ENCODE data around the gene ETS1.

Gene ETS1

GRCh38 chr11:128482512-128483191, 104.7 kb downstream of the ETS1 start:
- Mint-ChIP-seq H3K27me3 (no peaks in the 10 kb centered on the region), H3K4me1 (ENCODE audit: low read depth) (peaks cover 99% of the 10 kb centered on the region), H3K27ac (peak overlapping the region; percentile 97), H3K4me3 (peak overlapping the region; percentile 82), H3K36me3 (ENCODE audit: low read depth) (peaks cover 96% of the 10 kb centered on the region), H3K9me3 (no peaks in the 10 kb centered on the region)

DNA sequence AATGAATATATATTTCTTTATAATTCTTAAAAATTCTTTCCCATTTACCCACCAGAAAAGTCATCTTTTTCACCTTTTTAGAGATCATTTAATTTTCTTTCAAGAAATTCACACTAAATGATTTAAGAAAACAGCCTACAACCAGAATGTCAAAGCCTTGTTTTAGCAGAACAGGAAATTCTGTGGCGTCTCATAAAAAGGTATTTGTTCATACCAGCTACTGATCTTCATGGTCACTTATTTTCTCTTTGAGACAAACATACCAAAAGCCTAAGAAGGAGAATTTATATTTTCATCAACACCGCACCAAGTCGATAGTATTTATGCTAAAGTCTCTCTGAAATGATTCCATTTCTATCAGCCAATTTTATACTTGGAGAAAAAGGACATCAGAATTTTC, 105.3 kb downstream of the ETS1 start:
- H3K27ac Mint-ChIP-seq, result peak overlapping the region; percentile 97
- peaks cover 98% of the 10 kb centered on the region for H3K36me3 Mint-ChIP-seq (ENCODE audit: low read depth)
- no peaks in the 10 kb centered on the region for H3K27me3 Mint-ChIP-seq
- no peaks in the 10 kb centered on the region for H3K9me3 Mint-ChIP-seq
- H3K4me1 Mint-ChIP-seq (ENCODE audit: low read depth), result peaks cover 99% of the 10 kb centered on the region
- H3K4me3 Mint-ChIP-seq, result peak overlapping the region; percentile 82

DNA sequence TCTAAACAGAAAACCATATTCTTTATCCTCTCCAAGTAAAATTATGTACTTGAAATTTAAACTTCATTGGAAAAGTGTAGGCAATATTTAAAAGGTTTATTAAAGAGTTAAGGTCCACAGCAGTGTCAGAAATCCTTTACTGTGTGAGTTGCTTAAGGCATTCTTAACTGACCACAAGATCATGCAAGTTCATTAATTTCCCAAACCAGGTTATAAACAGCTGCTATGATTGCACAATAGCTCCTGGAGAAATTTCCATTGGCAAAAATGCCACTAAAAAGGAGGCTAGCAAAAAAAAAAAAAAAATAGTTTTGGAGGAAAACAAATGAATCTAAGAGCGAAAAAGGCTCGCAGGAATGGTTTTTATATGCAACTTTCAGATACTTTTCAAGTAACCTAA, 106.2 kb downstream of the ETS1 start:
- Mint-ChIP-seq H3K27ac (peak overlapping the region; percentile 97), H3K4me1 (ENCODE audit: low read depth) (peaks cover 99% of the 10 kb centered on the region), H3K27me3 (no peaks in the 10 kb centered on the region), H3K9me3 (no peaks in the 10 kb centered on the region), H3K4me3 (peak overlapping the region; percentile 82), H3K36me3 (ENCODE audit: low read depth) (peaks cover 98% of the 10 kb centered on the region)

- peak overlapping the region; percentile 82 for H3K4me3 Mint-ChIP-seq
- no peaks in the 10 kb centered on the region for H3K9me3 Mint-ChIP-seq
- H3K27ac Mint-ChIP-seq, result peak overlapping the region; percentile 97
- H3K4me1 Mint-ChIP-seq (ENCODE audit: low read depth), result peaks cover 99% of the 10 kb centered on the region
- no peaks in the 10 kb centered on the region for H3K27me3 Mint-ChIP-seq
- peaks cover 98% of the 10 kb centered on the region for H3K36me3 Mint-ChIP-seq (ENCODE audit: low read depth)
Observed at GRCh38 chr11:128480665-128481064, 106.7 kb downstream of the ETS1 start.

DNA sequence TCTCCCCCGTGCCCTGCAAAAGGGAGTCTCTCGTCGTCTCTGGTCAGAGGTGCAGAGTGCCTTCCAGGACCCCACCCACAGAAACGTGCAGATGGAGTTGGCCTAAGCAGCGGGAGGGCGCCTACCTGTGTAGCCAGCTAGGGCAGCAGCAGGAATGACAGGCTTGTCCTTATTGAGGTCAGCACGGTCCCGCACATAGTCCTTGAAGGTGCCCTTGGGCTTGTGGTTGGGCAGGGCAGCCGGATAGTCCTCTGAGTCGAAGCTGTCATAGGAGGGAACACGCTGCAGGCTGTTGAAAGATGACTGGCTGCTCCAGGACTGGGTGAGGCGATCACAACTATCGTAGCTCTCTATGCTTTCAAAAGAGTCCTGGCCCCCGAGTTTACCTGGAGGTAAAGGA, 107.3 kb downstream of the ETS1 start:
- Mint-ChIP-seq H3K9me3 (no peaks in the 10 kb centered on the region), H3K36me3 (ENCODE audit: low read depth) (peaks cover 95% of the 10 kb centered on the region), H3K4me1 (ENCODE audit: low read depth) (peaks cover 99% of the 10 kb centered on the region), H3K4me3 (peak overlapping the region; percentile 82), H3K27ac (peak overlapping the region; percentile 97), H3K27me3 (no peaks in the 10 kb centered on the region)

DNA sequence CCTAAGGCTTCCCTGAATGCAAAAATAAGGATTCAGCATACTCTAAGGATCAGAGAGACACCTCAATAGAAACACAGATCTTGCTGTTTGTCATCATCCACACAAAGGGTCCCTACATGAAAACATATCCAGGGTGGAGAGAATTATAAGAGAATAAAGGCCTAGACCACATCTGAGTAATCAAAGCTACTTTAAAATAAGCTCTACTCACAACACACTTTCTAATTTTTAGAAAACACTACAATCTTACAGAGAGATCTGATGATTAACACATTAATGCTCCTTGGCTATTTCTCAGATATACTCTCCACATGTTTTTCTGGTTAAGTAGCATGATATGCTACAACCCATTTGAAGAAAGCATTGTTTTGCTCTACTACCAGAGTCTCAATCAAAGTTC, 108.2 kb downstream of the ETS1 start:
- peaks cover 95% of the 10 kb centered on the region for H3K36me3 Mint-ChIP-seq (ENCODE audit: low read depth)
- peaks cover 99% of the 10 kb centered on the region for H3K4me1 Mint-ChIP-seq (ENCODE audit: low read depth)
- H3K4me3 Mint-ChIP-seq, result peak overlapping the region; percentile 82
- no peaks in the 10 kb centered on the region for H3K27me3 Mint-ChIP-seq
- peak overlapping the region; percentile 97 for H3K27ac Mint-ChIP-seq
- no peaks in the 10 kb centered on the region for H3K9me3 Mint-ChIP-seq

DNA sequence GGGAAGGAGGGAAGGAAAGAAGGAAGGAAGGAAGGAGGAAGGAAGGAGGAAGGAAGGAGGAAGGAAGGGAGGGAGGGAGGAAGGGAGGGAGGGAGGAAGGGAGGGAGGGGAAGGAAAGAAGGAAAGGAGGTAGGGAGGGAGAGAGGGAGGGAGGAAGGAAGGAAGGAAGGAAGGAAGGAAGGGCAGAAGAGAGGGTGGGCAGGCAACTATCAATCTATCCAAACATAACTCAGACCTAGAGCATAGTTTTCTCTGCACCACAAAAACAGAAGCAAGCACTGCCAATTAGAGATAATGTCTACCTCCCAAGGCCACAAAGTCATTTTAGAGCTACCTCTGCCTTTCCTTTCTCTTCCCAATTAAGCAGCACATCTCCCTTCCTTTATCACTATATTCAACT, 109.1 kb downstream of the ETS1 start:
- H3K27ac Mint-ChIP-seq, result peak overlapping the region; percentile 97
- H3K9me3 Mint-ChIP-seq, result no peaks in the 10 kb centered on the region
- H3K27me3 Mint-ChIP-seq, result no peaks in the 10 kb centered on the region
- peaks cover 95% of the 10 kb centered on the region for H3K36me3 Mint-ChIP-seq (ENCODE audit: low read depth)
- peaks cover 99% of the 10 kb centered on the region for H3K4me1 Mint-ChIP-seq (ENCODE audit: low read depth)
- peak overlapping the region; percentile 61 for H3K4me3 Mint-ChIP-seq

DNA sequence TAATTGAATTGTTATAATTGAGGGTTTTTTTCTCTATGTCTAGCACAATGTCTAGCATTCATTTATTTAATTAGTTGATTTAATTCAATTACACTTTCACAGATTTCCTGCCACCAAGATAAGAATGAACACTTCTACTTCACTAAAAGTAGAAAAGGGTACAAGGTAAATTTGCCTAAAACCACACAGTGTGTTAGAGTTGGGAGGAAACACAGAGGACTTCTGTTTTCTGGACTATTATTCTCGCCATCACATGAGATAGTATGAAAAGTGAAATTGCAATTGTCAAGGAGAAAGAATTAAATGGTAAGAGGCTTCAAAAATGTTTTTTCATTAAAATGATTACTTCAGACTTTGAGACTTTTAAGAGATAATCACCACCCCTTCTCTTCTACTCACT, 109.5 kb downstream of the ETS1 start:
- H3K27me3 Mint-ChIP-seq, result no peaks in the 10 kb centered on the region
- H3K4me3 Mint-ChIP-seq, result peak overlapping the region; percentile 79
- H3K36me3 Mint-ChIP-seq (ENCODE audit: low read depth), result peaks cover 95% of the 10 kb centered on the region
- H3K4me1 Mint-ChIP-seq (ENCODE audit: low read depth), result peaks cover 99% of the 10 kb centered on the region
- peak overlapping the region; percentile 97 for H3K27ac Mint-ChIP-seq
- H3K9me3 Mint-ChIP-seq, result no peaks in the 10 kb centered on the region

GRCh38 chr11:128477278-128477677, 110.1 kb downstream of the ETS1 start:
- peaks cover 99% of the 10 kb centered on the region for H3K4me1 Mint-ChIP-seq (ENCODE audit: low read depth)
- peak overlapping the region; percentile 79 for H3K4me3 Mint-ChIP-seq
- H3K27me3 Mint-ChIP-seq, result no peaks in the 10 kb centered on the region
- H3K9me3 Mint-ChIP-seq, result no peaks in the 10 kb centered on the region
- peaks cover 96% of the 10 kb centered on the region for H3K36me3 Mint-ChIP-seq (ENCODE audit: low read depth)
- peak overlapping the region; percentile 97 for H3K27ac Mint-ChIP-seq

DNA sequence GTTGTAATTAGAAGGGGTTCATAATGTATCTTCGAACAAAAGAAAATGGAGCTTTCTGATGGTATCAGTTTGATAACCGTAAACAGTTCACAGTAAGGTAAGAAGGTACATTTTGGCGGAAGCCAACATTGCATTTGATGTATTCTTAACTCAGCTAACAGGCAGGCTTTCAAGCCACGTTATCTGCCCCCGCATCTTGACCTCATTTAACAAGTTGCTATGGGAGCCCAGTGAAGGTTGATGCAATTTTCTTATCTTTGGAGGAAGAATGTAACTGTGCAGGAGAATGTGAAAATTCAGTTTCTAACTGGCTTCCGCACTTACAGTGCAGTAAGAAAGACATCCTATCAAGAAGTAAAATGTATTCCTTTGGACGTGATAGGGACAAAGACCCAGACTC, 110.6 kb downstream of the ETS1 start:
- H3K27ac Mint-ChIP-seq, result peak overlapping the region; percentile 97
- peak overlapping the region; percentile 79 for H3K4me3 Mint-ChIP-seq

GRCh38 chr11:128476049-128476448, 111.3 kb downstream of the ETS1 start:
- H3K36me3 Mint-ChIP-seq (ENCODE audit: low read depth), result peaks cover 96% of the 10 kb centered on the region
- H3K9me3 Mint-ChIP-seq, result no peaks in the 10 kb centered on the region
- peak overlapping the region; percentile 97 for H3K27ac Mint-ChIP-seq
- H3K4me3 Mint-ChIP-seq, result peak overlapping the region; percentile 79
- H3K27me3 Mint-ChIP-seq, result no peaks in the 10 kb centered on the region
- H3K4me1 Mint-ChIP-seq (ENCODE audit: low read depth), result peaks cover 99% of the 10 kb centered on the region

More for the DNA sequence above, 110.6 kb downstream of the ETS1 start:
- Mint-ChIP-seq H3K9me3 (no peaks in the 10 kb centered on the region), H3K36me3 (ENCODE audit: low read depth) (peaks cover 96% of the 10 kb centered on the region), H3K4me1 (ENCODE audit: low read depth) (peaks cover 99% of the 10 kb centered on the region), H3K27me3 (no peaks in the 10 kb centered on the region)

GRCh38 chr11:128474036-128474874, 113.1 kb downstream of the ETS1 start:
- Mint-ChIP-seq H3K36me3 (ENCODE audit: low read depth) (peaks cover 91% of the 10 kb centered on the region), H3K9me3 (no peaks in the 10 kb centered on the region), H3K4me1 (ENCODE audit: low read depth) (peaks cover 99% of the 10 kb centered on the region)

GRCh38 chr11:128473636-128474035, 113.7 kb downstream of the ETS1 start:
- Mint-ChIP-seq H3K9me3 (no peaks in the 10 kb centered on the region), H3K4me1 (ENCODE audit: low read depth) (peaks cover 99% of the 10 kb centered on the region), H3K4me3 (peak overlapping the region; percentile 79), H3K27me3 (no peaks in the 10 kb centered on the region), H3K27ac (peak overlapping the region; percentile 97), H3K36me3 (ENCODE audit: low read depth) (peaks cover 91% of the 10 kb centered on the region)

More at GRCh38 chr11:128474036-128474874, 113.1 kb downstream of the ETS1 start:
- H3K27me3 Mint-ChIP-seq, result no peaks in the 10 kb centered on the region
- H3K4me3 Mint-ChIP-seq, result peak overlapping the region; percentile 79
- H3K27ac Mint-ChIP-seq, result peak overlapping the region; percentile 97

DNA sequence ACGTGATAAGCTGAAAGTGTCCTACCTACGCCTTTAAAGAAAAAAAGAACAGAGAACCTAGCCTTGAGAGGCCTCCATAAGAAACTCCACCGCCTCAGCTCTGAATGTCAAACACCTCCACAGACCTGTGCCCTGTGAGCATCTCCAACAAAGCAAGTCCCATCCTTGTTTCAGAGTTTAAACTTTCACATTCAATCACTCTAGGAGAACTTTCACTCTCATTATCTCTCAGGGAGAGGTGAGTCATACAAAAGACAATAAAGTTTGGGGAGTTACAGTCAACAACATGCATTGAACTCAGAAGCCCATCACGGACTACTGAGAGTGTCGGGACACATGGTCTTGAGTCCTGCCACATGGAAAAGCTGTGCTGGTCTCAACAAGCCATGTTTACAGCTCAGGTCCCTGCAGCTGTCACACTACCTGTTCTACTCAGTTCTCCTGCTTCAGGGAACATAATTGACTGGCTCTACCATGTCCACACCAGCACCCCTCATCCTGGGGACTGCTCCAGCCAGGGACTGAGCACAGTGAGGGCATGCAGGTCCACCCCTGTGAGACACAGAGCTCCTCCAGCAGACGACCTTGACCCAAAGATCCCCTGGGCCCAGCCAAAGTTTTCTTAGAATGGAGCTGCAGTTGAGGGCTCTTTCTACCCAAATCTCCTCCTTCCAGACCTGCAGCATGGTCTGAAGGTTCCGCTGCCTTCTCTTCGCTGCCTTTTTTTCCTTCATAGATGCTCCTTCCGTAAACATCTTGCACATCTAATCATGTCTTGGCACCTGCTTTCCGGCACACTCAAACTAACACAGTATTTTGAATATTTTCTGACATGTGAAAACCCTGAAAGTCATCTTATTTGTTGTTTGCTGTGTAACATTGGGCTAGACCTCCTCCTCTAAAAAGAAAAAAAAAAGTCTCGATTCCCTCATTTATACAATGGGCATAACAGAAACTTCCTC, 114.9 kb downstream of the ETS1 start:
- no peaks in the 10 kb centered on the region for H3K9me3 Mint-ChIP-seq
- peaks cover 90% of the 10 kb centered on the region for H3K36me3 Mint-ChIP-seq (ENCODE audit: low read depth)
- peak overlapping the region; percentile 97 for H3K27ac Mint-ChIP-seq
- H3K4me1 Mint-ChIP-seq (ENCODE audit: low read depth), result peaks cover 100% of the 10 kb centered on the region
- H3K4me3 Mint-ChIP-seq, result peak overlapping the region; percentile 74
- no peaks in the 10 kb centered on the region for H3K27me3 Mint-ChIP-seq
